Neural cell (in vitro differentiated cells): ENCODE data around the gene SPTBN1.

Experiments
- EP300 ChIP-seq: fragments of 450-650 bp; conservative IDR thresholded peaks from 2 replicates; pipeline ENCODE4 v1.6.1; 2014; ENCODE audit warnings: antibody characterized with exemption, mild to moderate bottlenecking, moderate library complexity; ENCODE audit not compliant: poor library complexity, severe bottlenecking
- EZH2 ChIP-seq: fragments of 200-600, 300-800 bp; shearing (Covaris generic), sonication (generic); IDR thresholded peaks from 2 replicates; pipeline ENCODE4 v1.6.1; 2014; ENCODE audit warnings: antibody characterized with exemption, low read length, borderline replicate concordance, mild to moderate bottlenecking; ENCODE audit not compliant: insufficient read depth, poor library complexity, severe bottlenecking
- MXI1 ChIP-seq: fragments of 450-650 bp; conservative IDR thresholded peaks from 2 replicates; pipeline ENCODE4 v1.6.1; 2014; ENCODE audit warnings: antibody characterized with exemption, mild to moderate bottlenecking; ENCODE audit not compliant: poor library complexity, severe bottlenecking
- POLR2AphosphoS5 ChIP-seq: IDR thresholded peaks from 2 replicates; pipeline ENCODE4 v1.6.1; 2012
- RAD21 ChIP-seq: fragments of 450-650 bp; conservative IDR thresholded peaks from 2 replicates; pipeline ENCODE4 v1.6.1; 2014; ENCODE audit warnings: antibody characterized with exemption, mild to moderate bottlenecking, moderate library complexity
- TF ChIP-seq, protein P1 (sequence below): fragments of 450-650 bp; IDR thresholded peaks from 2 replicates; pipeline ENCODE4 v1.5.1; 2014; ENCODE audit warnings: antibody characterized with exemption, mild to moderate bottlenecking, moderate library complexity; ENCODE audit not compliant: poor library complexity, severe bottlenecking

DNA sequence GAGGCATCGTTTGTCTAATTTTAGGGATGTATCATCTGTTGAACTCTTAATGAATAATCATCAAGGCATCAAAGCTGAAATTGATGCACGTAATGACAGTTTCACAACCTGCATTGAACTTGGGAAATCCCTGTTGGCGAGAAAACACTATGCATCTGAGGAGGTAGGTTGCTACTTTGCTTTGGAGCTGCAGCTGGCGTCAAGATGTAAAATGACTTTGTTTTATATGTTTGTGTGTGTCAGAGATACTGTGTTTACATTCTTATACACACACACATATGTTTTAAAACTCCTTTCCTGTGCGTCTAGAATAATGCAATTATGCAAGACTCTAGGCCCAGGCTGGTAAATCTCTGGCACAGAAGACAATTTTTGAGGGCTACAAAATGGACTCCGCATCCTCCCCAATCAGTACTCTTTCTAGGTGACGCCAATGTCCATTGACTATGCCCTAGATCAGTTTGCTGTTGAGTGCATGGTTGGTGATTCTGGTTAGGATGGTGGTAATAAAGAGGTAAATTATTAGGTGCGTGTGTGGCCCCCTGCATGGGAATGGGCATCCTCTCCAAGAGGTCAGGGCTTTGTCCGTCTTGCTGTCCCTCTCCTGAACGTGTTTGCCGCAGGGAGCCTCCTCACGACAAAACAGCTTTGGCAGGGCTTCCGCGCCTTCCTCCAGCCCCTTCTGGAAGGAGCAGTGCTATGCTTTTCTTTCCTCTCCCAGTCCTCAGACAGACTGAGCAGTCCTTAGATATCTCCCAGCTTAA, 199.1 kb downstream of the SPTBN1 start:
- TF ChIP-seq, protein P1, sequence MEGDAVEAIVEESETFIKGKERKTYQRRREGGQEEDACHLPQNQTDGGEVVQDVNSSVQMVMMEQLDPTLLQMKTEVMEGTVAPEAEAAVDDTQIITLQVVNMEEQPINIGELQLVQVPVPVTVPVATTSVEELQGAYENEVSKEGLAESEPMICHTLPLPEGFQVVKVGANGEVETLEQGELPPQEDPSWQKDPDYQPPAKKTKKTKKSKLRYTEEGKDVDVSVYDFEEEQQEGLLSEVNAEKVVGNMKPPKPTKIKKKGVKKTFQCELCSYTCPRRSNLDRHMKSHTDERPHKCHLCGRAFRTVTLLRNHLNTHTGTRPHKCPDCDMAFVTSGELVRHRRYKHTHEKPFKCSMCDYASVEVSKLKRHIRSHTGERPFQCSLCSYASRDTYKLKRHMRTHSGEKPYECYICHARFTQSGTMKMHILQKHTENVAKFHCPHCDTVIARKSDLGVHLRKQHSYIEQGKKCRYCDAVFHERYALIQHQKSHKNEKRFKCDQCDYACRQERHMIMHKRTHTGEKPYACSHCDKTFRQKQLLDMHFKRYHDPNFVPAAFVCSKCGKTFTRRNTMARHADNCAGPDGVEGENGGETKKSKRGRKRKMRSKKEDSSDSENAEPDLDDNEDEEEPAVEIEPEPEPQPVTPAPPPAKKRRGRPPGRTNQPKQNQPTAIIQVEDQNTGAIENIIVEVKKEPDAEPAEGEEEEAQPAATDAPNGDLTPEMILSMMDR = no peak
- TF ChIP-seq POLR2AphosphoS5 (no peak), MXI1 (no peak), EP300 (no peak), EZH2 (no peak), RAD21 (no peak)
